Stimulated activated CD8-positive, alpha-beta memory T cell treated with anti-CD3 and anti-CD28 coated beads, Interleukin-15, amount 100 ng/mL, for 48 hours (primary cell): ENCODE data around the gene MOB3B.

Experiments used
- DNase-seq, 2 donors: peaks; one replicate each; pipeline ENCODE4 v3.0.0-alpha.2; 2020; ENCODE audit warnings: low read depth in 2 of 2

MOB3B gene

GRCh38 chr9:27447031-27447683 is 82.5 kb downstream of the MOB3B start:
- DNase-seq: no peak

- no peak for DNase-seq
Observed at GRCh38 chr9:27445688-27446087, 83.9 kb downstream of the MOB3B start.

DNA sequence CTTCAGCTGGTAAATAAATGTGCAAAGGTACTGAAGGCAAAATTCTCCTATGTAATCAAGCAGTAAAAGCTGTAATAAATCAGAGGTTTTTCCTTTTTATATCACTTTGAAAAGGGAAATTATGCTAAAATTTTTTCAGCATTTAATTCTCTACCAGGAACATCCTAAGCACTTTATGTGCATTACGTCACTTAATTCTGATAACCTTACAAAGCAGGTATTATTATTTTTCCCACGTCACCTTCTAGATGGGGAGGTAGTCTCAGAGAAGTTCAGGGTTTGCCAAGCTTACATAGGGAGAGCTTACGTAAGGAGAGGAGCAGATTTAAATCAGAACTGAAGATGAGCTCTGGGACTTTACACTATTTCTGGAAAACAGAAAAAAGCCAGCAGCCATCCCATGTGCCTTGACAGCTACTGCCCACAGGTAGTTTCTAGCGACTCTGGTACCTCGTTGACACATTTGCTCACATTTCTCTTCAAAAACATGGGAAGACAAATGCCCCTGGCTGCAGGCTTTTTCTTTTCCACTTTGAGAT is 84.5 kb downstream of the MOB3B start:
- no peak for DNase-seq

DNA sequence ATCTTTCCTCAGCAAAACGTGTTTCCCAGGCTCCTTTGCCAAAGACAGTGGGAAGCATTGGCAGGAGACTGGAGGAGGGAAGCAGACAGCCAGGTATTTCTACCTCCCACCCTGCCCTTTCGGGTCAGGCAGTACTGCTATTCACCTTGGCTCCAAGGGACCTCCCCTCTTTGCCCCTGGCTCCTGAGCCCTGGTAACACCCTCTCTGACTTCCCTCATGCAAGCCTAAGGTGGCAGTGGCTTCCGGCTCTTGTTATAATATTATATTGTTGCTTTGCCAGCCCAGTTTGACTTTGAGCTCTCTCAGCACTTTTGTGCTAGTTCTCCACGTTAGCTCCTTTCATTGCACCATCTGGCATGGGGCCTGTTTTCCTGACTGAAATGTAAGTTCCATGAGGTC is 87.2 kb downstream of the MOB3B start:
- no peak for DNase-seq

DNA sequence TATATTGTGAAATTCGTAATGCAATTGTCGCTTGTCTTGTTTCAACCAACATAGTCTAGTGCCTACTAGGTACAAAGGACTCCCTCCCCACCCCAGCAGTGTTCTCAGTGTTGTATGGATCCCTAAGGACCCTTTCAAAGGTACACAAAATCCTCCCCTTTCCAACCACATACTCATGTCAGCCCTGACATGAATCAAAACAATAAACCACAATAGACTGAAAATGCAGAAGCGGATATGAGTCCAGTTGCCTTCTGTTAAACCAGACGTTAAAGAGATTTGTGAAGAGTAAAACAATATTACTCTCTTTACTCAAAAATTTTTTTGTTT is 87.9 kb downstream of the MOB3B start:
- no peak for DNase-seq

GRCh38 chr9:27440888-27441740 is 88.5 kb downstream of the MOB3B start:
- DNase-seq: no peak

DNA sequence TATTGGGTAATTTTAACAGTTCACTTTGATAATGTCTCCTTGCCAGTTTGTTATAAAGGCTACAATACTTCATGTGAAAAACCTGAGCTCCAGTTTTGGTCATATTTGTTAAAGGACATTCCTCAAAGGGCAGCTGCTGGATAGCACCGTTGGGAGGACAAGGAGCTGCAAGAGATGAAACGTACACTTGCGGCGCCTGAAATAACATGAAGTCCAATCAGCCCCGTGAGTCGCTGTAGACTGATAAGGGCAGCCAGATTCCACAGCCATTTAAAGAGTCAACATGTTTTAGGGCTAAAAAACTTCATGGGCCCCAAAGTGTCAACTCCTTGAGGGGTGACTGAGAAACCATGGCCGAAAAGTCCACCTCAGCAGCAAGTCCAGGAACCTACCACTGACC is 91.1 kb downstream of the MOB3B start:
- no peak for DNase-seq

- DNase-seq: no peak
Observed at GRCh38 chr9:27437652-27438373, 91.8 kb downstream of the MOB3B start.

- DNase-seq: no peak
Observed at GRCh38 chr9:27436234-27436633, 93.4 kb downstream of the MOB3B start.

DNA sequence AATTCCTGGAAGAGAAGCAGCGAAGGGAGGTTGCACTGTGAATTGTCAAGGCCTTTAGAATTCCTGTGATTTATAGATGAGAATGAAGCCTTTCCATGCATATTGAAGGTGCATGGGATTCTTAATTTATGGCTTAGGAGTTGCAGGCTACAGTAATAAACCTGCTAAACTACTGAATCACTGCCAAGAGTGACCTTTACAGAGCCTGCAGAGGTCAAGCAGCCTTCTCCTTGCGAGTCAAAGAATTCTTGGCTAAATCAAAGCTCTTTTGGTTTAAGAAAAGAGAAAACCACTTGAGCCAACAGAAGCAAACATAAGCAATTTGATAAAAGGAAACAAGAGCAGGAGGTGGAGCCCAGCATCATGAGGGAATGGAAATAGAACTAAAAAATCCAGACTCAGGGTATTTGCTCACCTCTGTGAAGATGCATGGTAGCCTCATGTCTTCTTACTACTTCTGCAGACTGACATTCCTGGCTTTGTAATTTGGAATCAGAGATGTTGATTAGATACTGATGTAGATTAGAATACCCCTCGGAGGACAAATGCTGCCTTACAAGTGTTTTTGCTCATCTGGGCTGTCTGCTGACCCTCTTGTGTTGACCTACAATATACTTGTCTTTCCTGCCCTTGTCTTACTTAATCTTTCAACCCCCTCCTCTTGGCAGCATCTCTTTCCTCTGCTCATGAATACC is 95.8 kb downstream of the MOB3B start:
- DNase-seq: no peak

DNA sequence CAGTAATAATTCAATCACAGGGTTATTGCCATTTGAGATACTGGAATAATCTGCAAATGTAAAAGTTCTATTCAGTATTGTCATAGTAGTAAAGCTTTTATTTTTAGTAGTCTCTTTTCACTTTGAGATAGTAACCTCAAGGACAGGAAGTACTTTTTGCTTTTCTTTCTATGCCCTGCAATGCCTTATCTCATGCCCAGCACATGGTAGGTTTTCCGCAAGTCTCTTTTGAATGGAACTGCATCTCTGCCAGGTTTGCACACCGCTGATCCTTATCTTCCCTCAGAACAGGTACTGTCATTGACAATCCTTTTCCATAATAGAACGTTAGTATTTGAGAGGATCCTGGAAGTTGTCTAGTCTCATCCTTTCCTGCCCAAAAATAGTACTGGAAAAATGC is 97.3 kb downstream of the MOB3B start:
- DNase-seq: no peak

- no peak for DNase-seq
Observed at GRCh38 chr9:27431543-27432147, 98.0 kb downstream of the MOB3B start.

- no peak for DNase-seq
Observed at GRCh38 chr9:27430750-27431535, 98.7 kb downstream of the MOB3B start.

DNA sequence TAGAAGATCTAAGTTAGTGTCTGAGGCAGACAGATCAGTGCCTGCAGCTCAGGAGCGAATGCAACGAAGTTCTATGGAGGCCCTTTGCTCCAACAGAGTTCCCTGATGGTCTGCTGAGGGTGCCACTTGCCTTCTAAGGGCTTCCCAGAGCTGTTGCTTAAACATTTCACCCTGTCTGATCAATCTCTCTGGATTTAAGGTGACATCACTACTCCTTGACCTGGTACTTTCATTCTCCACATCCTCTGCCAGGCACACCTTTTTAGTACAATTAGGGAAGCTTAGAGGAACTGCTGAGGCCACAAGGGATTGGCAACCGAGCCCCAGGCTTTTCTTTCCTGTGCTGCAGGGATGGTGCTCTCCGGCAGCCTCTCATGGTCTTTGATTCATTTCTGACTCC is 99.7 kb downstream of the MOB3B start:
- DNase-seq: no peak

DNA sequence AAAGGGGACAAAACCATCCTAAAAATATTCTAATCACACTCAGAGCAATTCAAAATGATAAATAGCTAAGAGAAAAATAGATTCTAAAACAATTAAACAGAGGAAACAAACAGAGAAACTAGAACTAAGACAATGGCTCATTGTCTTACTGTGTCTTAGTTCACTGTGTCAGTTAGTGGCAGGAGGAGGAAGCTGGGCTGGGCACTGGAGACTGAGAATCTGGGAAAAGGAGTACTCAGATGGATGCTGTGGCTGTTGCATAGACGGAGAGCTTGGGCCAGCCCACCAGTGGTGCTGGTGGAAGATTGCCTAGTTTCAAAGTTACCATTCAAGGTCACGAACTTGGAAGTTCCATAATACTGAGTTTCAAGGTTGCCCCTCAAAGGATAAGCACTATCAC is 100.2 kb downstream of the MOB3B start:
- no peak for DNase-seq

- no peak for DNase-seq
Observed at GRCh38 chr9:27428551-27428950, 101.1 kb downstream of the MOB3B start.

DNA sequence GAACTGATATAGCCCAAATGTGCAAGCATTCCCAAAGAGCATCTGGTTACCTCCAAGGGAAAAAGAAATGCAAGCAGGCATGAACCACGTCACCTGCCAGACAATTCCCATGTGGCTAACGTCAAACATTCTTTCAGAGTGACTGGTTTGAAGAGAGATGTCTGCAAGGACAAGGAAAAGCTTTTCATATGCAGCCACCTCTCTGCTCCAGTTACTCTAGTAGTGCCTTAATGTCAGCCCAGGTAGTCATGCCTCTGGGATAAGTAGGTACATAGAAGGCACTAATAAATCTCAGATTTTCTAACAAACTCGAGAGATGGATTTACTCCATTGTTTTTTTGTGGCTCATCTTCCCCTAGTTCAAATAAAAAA is 102.4 kb downstream of the MOB3B start:
- no peak for DNase-seq

GRCh38 chr9:27426511-27427271 is 102.9 kb downstream of the MOB3B start:
- no peak for DNase-seq

- DNase-seq: no peak
Observed at GRCh38 chr9:27425827-27426510, 103.6 kb downstream of the MOB3B start.
